ENCODE results near the gene CYP4F8.

DNA sequence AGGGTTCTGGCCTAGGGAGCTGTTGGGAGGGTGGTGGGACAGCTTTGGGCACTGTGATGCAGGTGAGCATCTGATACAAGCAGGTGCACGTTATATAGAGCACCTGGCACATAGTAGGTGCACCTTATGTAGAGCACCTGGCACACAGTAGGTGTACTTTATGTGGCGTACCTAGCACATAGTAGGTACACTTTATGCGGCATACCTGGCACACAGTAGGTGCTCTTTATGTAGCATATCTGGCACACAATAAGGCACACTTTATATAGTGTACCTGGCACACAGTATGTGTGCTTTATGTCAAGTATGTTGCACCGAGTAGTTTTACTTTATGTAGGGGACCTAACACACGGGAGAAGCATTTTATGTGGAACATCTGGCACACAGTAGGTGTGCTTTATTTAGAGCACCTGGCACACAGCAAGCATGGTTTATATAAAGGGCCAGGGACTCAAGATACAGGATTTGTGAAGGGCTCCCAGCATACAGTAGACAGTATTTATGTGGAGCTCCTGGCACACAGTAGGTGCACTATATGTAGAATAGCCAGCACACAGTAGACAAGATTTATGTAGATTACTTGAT is 56.3 kb downstream of the CYP4F8 start:
- TF ChIP-seq, protein P1, sequence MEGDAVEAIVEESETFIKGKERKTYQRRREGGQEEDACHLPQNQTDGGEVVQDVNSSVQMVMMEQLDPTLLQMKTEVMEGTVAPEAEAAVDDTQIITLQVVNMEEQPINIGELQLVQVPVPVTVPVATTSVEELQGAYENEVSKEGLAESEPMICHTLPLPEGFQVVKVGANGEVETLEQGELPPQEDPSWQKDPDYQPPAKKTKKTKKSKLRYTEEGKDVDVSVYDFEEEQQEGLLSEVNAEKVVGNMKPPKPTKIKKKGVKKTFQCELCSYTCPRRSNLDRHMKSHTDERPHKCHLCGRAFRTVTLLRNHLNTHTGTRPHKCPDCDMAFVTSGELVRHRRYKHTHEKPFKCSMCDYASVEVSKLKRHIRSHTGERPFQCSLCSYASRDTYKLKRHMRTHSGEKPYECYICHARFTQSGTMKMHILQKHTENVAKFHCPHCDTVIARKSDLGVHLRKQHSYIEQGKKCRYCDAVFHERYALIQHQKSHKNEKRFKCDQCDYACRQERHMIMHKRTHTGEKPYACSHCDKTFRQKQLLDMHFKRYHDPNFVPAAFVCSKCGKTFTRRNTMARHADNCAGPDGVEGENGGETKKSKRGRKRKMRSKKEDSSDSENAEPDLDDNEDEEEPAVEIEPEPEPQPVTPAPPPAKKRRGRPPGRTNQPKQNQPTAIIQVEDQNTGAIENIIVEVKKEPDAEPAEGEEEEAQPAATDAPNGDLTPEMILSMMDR (IDR thresholded peaks at IDR 0.05): no peak
- no peak for TF ChIP-seq POLR2A (IDR thresholded peaks at IDR 0.05)
- TF ChIP-seq POLR2AphosphoS5 (IDR thresholded peaks at IDR 0.05): no peak

All from breast epithelium (tissue), 3 donors.